Retinal pigment epithelial cell (primary cell): ENCODE results near the gene BEGAIN.

Experiments used
- DNase-seq: peaks from one replicate; pipeline ENCODE4 v3.0.0-alpha.2; 2010; ENCODE audit warnings: low read depth
- H3K4me3 ChIP-seq: 2 replicates; pipeline ENCODE4 v1.5.1; 2011; ENCODE audit warnings: mild to moderate bottlenecking, low read length, control low read depth, moderate library complexity
- CTCF ChIP-seq: conservative IDR thresholded peaks from 2 replicates; pipeline ENCODE4 v1.5.1; 2011; ENCODE audit warnings: low read depth, low read length, control low read depth, inconsistent platforms

The BEGAIN gene

GRCh38 chr14:100566586-100566985 lies 20.6 kb downstream of the BEGAIN start:
- TF ChIP-seq CTCF = no peak
- DNase-seq = no peak
- no peak overlapping the region for H3K4me3 ChIP-seq

- TF ChIP-seq CTCF = no peak
- H3K4me3 ChIP-seq = no peak overlapping the region
- DNase-seq = no peak
Observed at GRCh38 chr14:100566119-100566518, 21.1 kb downstream of the BEGAIN start.

- no peak overlapping the region for H3K4me3 ChIP-seq
- TF ChIP-seq CTCF = no peak
- DNase-seq = no peak
Observed at GRCh38 chr14:100565650-100566049, 21.6 kb downstream of the BEGAIN start.

GRCh38 chr14:100564512-100564911 lies 22.7 kb downstream of the BEGAIN start:
- DNase-seq = no peak
- H3K4me3 ChIP-seq = no peak overlapping the region
- TF ChIP-seq CTCF = no peak

- no peak for TF ChIP-seq CTCF
- H3K4me3 ChIP-seq = no peak overlapping the region
- no peak for DNase-seq
Observed at GRCh38 chr14:100562751-100563150, 24.5 kb downstream of the BEGAIN start.

GRCh38 chr14:100561005-100561404 lies 26.2 kb downstream of the BEGAIN start:
- no peak overlapping the region for H3K4me3 ChIP-seq
- no peak for TF ChIP-seq CTCF
- no peak for DNase-seq

- no peak overlapping the region for H3K4me3 ChIP-seq
- TF ChIP-seq CTCF = no peak
Observed at GRCh38 chr14:100560471-100560870, 26.7 kb downstream of the BEGAIN start.

More at GRCh38 chr14:100560471-100560870, 26.7 kb downstream of the BEGAIN start:
- no peak for DNase-seq
